WTC11 (cell line): ENCODE data around the gene SLC24A1.

Experiments
- ATF2 ChIP-seq: sonication (generic); formaldehyde crosslinking; IDR thresholded peaks from 2 replicates; pipeline ENCODE4 v1.8.1; 2022; ENCODE audit warnings: low read depth, missing genetic modification reagents, borderline replicate concordance
- CTCF ChIP-seq: fragments of 200-600 bp; IDR thresholded peaks from 2 replicates; pipeline ENCODE4 v1.8.0; 2022; ENCODE audit warnings: antibody characterized with exemption
- ELF4 ChIP-seq: sonication (generic); formaldehyde crosslinking; IDR thresholded peaks from 2 replicates; pipeline ENCODE4 v1.8.1; 2022; ENCODE audit warnings: low read depth, mild to moderate bottlenecking, moderate library complexity, missing genetic modification reagents
- ESRRA ChIP-seq: sonication (generic); formaldehyde crosslinking; IDR thresholded peaks from 2 replicates; pipeline ENCODE4 v1.8.1; 2022; ENCODE audit warnings: mild to moderate bottlenecking, missing genetic modification reagents, borderline replicate concordance
- MXD4 ChIP-seq: fragments of 250-450 bp; sonication (Bioruptor Pico); IDR thresholded peaks from 2 replicates; pipeline ENCODE4 v1.8.0; 2021; ENCODE audit warnings: mild to moderate bottlenecking, moderate library complexity, borderline replicate concordance

DNA sequence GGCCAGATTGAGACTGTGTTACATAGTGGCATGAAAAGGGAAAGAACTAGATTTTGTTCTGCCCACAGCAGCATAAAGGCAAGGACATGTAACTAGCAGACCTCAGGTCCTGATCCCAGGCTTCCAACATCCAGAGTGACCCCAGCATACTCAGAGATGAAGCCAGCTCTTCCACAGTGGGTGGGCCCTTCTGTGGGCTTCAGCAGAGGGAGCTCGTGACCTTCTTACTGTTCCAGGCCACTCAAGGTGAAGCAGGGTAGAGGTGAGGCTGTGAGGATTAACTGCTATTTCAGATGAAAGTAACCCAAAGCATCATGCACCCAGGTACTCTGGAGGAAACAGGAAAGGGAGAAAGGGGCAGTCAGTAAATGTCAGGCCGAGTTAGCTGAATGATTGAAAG, 905 bp upstream of the SLC24A1 start:
- TF ChIP-seq ESRRA, result no peak
- no peak for TF ChIP-seq MXD4 (CRISPR knock-in tag)
- no peak for TF ChIP-seq ATF2 (CRISPR knock-in tag)
- no peak for TF ChIP-seq ELF4 (CRISPR knock-in tag)
- no peak for TF ChIP-seq CTCF
